D721Med (cell line): ENCODE measurements around the gene NUP88.

Experiments used
- DNase-seq: peaks from one replicate; pipeline ENCODE4 v3.0.0; 2011; ENCODE audit warnings: low spot score; ENCODE audit not compliant: insufficient read length
- FAIRE-seq: peaks from 2 replicates; lab custom pipeline; 2011; peaks lifted over from hg19 to GRCh38; lab: Jason Lieb, UNC
- CTCF ChIP-seq: IDR thresholded peaks from 2 replicates; pipeline ENCODE4 v1.5.1; 2012; ENCODE audit warnings: mild to moderate bottlenecking, control low read depth; ENCODE audit not compliant: insufficient read depth; ENCODE audit errors: missing control alignments

NUP88 gene

GRCh38 chr17:5419356-5419958 is at the start of gene NUP88:
Gene NUP88 (minus strand): TSS chr17:5419662. CDS start chr17:5419650, 12 bp downstream.
- TF ChIP-seq CTCF = no peak
- FAIRE-seq (no peak), DNase-seq (peak; percentile 88)

- DNase-seq (no peak), FAIRE-seq (no peak)
- no peak for TF ChIP-seq CTCF
These were observed 48.6 kb upstream of the NUP88 start for GRCh38 chr17:5468075-5468473.

GRCh38 chr17:5467416-5467815 is 48.0 kb upstream of the NUP88 start:
- no peak for TF ChIP-seq CTCF
- DNase-seq = no peak
- no peak for FAIRE-seq

- TF ChIP-seq CTCF = no peak
- FAIRE-seq (no peak), DNase-seq (no peak)
These were observed 46.8 kb upstream of the NUP88 start for GRCh38 chr17:5466295-5466694.

GRCh38 chr17:5464717-5465507 is 45.5 kb upstream of the NUP88 start:
- DNase-seq = no peak
- TF ChIP-seq CTCF = no peak
- no peak for FAIRE-seq

GRCh38 chr17:5446786-5447185 is 27.3 kb upstream of the NUP88 start:
- FAIRE-seq (no peak), DNase-seq (no peak)
- TF ChIP-seq CTCF = no peak

- no peak for DNase-seq
- TF ChIP-seq CTCF = no peak
- no peak for FAIRE-seq
These were observed 24.7 kb upstream of the NUP88 start for GRCh38 chr17:5444209-5444608.
